HG02678 (cell line): ENCODE data around the gene TGFBR1.

Experiments
- ATAC-seq: cut with Tn5 transposase; IDR thresholded peaks from one replicate; pipeline ENCODE4 v1.9.1; 2021; ENCODE audit warnings: mild to moderate bottlenecking, moderate library complexity; ENCODE audit not compliant: unreplicated experiment

TGFBR1 gene

GRCh38 chr9:99130069-99130468 lies 25.2 kb downstream of the TGFBR1 start:
- peak; percentile 76 for ATAC-seq

GRCh38 chr9:99133145-99133544 lies 28.2 kb downstream of the TGFBR1 start:
- ATAC-seq: no peak

DNA sequence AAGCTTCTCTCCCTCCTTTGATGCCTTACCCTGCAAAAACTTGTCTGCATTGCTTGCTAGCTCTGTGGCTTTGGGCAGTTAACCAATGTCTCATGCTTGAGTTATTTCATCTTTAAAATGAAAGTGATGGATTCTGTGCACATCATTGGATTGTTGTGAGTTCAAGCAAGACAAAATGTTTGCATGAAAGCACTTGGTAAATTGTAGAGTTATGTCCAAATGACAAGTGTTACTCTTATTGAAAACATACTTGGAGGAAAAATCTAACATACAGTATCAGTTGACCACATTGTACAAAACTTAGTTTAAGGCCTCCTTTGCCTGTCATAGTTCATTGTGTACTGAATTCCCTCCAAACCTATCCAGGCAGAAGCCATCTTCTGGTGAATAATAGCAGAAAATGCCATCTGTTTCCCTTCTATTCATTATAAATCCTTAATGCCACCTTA lies 30.0 kb downstream of the TGFBR1 start:
- no peak for ATAC-seq

- peak; percentile 63 for ATAC-seq
Observed at GRCh38 chr9:99135456-99135855, 30.5 kb downstream of the TGFBR1 start.

- no peak for ATAC-seq
Observed at GRCh38 chr9:99137225-99137624, 32.3 kb downstream of the TGFBR1 start.

DNA sequence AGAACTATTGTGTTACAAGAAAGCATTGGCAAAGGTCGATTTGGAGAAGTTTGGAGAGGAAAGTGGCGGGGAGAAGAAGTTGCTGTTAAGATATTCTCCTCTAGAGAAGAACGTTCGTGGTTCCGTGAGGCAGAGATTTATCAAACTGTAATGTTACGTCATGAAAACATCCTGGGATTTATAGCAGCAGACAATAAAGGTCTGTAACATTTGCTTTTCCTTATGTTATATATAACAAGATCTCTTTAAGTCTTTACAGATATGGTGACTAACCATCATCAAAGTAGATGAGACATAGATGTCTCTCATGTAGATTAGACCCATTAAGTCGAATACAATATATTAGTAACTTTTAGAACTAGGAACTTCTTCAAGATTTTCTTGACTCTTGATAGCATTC lies 33.0 kb downstream of the TGFBR1 start:
- ATAC-seq: no peak

DNA sequence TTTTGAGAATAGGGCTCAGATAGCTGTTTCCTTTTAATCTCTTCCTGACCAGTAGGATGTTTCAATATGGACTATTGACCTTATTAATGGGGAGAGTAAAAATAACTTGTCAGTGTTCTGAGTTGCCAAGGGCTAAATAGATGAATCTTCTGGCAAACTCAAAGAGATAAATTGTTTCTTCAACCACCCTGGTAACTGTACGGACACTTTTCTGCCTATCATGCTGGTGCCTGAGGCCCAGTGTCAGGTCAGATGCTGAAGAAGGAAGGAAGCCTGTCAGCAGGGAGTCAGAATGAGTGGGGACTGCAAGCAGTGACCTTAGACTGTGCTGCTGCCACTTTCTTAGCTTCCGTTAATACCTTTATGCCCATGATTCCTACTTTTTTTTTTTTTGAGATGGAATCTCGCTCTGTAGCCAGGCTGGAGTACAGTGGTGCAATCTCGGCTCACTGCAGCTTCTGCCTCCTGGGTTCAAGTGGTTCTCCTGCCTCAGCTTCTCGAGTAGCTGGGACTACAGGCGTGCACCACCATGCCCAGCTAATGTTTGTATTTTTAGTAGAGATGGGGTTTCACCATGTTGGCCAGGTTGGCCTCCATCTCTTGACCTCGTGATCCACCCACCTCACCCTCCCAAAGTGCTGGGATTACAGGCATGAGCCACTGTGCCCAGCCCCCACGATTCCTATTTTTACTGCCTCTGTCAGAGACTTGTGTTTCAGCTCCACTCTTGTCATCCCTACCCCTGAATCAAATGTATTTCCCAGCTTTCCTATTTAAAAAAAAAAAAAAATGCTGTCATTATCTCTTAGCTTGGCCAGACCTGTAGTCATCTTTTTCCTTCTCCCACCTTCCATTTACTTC lies 33.7 kb downstream of the TGFBR1 start:
- no peak for ATAC-seq

- ATAC-seq: no peak
Observed at GRCh38 chr9:99139868-99140267, 35.0 kb downstream of the TGFBR1 start.

DNA sequence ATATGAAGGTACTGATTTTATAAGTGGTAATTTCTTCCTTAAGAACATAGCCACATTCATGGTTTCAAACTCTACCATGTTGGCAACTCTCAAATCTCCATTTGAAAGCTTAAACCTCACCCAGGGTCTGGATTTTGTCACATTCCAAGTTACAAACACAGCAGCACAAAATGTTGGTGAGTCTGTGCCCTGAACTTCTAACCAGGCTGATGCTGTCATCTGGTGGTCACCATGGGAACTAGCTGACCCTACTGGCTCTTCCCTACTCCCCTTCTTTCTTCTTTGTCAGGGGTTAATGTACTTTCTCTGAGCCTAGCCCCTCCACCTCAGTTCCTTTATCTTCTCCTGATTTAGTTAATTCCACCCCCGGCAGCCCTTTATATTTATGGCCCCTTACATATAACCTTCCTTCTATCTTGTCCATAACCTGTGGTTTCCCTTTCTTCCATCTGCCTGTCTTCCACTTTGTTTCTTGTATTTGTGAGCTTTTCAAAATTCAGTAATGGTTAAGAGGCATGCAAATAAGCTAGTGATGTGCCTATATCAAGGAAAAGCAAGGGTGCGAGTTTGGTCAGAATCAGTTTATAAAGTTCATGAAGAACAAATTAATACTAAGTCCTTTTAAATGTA lies 35.9 kb downstream of the TGFBR1 start:
- ATAC-seq: peak; percentile 69

- no peak for ATAC-seq
Observed at GRCh38 chr9:99141849-99142248, 36.9 kb downstream of the TGFBR1 start.

DNA sequence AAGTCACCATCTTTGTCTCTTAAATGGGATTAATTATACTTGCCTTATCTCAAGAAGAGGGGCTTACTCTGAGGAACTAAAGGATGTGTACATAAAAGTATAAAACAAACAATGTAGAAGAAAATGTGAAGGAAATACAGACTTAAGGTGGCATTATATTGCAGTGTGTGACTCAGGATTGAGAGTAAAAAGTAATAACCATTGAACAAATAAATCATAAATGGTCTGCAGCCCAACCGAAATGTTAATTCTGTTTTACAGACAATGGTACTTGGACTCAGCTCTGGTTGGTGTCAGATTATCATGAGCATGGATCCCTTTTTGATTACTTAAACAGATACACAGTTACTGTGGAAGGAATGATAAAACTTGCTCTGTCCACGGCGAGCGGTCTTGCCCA lies 37.4 kb downstream of the TGFBR1 start:
- no peak for ATAC-seq

GRCh38 chr9:99143655-99144054 lies 38.7 kb downstream of the TGFBR1 start:
- no peak for ATAC-seq

DNA sequence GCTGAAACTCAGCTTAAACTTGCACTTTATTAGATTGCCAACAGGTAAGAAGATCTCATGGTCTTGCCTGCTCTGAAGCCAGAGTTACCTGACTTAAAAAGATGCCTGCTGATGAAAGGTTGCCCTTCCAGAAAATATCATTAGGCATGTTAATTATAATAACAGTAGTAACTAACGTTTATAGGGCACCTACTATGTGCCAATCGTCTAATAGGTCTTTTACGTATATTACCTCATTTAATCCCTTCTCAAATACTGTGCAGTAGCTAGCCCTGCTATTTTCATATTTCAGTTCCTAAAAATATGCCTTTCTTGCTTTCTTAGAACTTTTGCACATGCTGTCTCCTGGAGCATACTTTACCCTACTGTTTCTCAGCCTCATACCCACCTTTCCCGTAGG lies 40.1 kb downstream of the TGFBR1 start:
- ATAC-seq: no peak

- no peak for ATAC-seq
Observed at GRCh38 chr9:99146574-99146973, 41.7 kb downstream of the TGFBR1 start.

GRCh38 chr9:99147177-99147576 lies 42.3 kb downstream of the TGFBR1 start:
- no peak for ATAC-seq

DNA sequence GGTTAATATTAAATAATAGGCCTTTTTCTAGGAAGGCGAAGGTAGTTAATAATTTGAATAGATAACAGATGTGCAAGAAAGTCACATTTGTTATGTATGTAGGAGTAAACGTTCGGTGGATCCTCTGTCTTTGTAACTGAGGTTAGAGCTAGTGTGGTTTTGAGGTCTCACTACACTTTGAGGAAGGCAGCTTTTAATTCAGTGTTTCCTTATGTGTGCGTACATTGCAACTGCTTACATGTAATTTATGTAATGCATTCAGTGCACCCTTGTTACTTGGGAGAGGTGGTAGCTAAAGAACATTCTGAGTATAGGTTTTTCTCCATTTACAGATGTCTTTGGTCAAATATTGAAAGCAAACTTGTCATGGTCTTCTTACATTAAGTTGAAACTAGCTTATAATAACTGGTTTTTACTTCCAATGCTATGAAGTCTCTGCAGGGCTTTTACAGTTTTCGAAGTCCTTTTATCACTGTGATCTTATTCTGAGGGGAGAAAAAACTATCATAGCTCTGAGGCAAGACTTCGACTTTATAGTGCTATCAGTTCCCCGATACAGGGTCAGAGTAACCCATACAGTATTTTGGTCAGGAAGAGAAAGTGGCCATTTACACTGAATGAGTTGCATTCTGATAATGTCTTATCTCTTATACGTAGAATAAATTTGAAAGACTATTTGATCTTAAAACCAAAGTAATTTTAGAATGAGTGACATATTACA lies 45.7 kb downstream of the TGFBR1 start:
- ATAC-seq: no peak

DNA sequence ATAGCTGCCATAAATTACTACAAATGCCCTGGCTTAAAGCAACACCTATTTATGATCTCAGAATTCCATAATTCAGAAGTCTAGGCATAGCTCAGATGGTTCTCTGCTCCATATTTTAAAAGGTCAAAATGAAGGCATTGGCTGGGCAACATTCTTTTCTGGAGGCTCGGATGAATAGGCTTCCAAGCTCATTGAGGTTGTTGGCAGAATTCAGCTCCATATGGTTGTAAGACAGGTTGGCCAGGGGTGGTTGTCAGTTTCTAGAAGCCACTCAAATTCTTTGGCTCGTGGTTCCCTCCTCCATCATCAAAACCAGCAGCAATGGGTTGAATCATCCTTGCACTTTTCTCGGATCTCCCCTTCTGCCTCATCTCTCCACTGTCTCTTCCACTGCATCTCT lies 49.4 kb downstream of the TGFBR1 start:
- no peak for ATAC-seq

- no peak for ATAC-seq
Observed at GRCh38 chr9:99155736-99156135, 50.8 kb downstream of the TGFBR1 start.

- no peak for ATAC-seq
Observed at GRCh38 chr9:99158629-99159028, 53.7 kb downstream of the TGFBR1 start.

DNA sequence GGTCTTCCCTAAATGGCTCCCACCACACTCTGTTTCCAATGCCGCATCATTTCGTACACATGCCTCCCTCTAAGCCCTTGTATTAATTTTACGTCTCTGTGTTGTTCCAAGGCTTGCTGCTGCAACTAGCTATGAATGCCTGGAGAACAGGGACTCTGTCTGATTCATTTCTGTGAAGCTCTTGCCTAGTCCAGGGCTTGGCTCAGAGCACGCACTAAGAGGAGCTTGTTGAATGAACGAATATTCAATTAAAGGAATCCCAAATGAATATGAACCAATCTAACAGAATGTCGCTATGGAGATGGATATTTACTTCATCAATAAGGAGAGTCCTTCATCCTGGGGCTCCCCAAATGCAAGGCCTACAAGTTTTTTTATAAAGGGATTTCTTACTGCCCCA lies 55.3 kb downstream of the TGFBR1 start:
- ATAC-seq: no peak

DNA sequence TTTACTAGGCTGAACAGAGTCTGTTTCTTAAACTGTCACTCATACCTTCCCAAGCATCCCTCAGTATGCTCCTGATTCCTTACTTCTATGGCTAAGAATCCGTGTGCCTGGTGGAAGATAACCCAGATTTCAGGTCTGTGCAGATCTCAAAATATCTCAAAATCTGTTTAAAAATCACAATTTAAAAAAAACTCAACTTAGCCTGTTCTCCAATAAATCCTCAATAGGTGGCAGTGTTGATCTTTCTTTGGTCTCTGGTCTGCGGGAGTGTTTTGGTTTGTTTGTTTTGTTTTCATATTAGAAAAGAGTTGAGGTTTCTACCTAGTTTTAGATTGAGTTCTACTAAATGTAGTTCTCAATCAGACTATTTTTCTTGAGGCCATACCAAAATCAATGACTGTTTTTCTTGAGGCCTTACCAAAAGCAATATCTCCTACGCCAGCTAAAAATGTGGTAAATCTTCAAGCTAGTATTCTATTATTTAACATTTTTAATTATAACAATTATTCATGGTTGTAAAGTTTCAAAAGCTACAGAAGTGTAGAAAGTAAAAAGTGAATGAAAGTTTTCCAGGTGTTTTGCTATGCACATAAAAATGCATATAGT lies 57.9 kb downstream of the TGFBR1 start:
- no peak for ATAC-seq
